ENCODE measurements around the gene TMEM187.

The TMEM187 gene

DNA sequence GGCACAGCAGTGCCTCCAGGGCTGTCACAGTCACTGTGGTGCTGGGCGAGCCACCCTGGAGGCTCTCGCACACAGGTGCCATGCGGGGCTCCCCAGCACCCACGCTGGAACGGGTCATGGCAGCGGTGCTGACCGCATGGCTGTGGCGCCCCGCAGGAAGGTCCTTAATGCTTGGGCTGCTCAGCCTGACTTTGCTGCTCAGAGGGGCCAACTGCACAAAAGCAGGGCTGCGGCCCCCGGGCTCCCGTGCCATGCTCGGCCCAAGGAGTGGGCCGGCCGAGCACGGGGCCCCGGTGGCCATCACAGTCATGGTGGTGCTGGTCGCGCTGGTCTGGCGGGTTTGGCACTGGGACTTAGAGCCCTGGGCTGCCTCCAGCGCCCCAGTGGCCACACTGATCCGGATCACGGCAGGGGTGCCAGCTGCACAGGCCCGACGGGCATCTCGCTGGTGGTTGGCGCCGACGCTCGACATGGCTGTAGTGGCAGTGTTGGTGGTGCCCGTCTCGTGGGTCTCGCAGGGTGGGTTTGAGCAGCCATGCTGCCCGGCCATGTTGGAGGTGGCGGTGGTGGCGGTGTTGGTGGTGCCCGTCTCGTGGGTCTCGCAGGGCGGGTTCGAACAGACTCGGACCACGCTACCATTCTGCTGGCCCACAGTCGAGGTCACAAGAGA, 17.9 kb upstream of the TMEM187 start:
- DNase-seq (ENCODE audit: low read depth), result no peak

DNA sequence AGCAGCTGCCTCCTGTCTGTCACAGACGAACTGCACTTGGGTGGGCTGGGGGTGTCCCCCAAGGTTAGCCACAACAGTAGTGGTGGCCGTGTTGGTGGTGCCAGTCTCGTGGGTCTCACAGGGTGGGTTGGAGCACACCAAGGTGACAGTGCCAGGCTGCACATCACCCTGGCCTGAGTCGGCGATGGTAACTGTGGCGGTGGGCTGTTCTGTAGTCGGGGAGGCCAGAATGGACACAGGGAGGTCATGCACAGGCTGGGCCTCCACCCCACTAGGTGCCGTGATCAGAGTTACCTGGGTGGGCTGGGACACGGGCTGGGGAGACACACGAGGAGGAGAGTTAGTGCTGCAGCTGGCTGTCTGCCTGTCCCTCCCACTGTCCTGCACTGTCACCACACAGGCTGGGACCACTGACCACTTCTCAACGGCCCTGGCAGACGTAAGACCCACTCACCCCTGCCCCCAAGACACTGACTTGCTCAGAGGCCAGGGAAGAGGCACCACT, 17.3 kb upstream of the TMEM187 start:
- no peak for DNase-seq (ENCODE audit: low read depth)

DNA sequence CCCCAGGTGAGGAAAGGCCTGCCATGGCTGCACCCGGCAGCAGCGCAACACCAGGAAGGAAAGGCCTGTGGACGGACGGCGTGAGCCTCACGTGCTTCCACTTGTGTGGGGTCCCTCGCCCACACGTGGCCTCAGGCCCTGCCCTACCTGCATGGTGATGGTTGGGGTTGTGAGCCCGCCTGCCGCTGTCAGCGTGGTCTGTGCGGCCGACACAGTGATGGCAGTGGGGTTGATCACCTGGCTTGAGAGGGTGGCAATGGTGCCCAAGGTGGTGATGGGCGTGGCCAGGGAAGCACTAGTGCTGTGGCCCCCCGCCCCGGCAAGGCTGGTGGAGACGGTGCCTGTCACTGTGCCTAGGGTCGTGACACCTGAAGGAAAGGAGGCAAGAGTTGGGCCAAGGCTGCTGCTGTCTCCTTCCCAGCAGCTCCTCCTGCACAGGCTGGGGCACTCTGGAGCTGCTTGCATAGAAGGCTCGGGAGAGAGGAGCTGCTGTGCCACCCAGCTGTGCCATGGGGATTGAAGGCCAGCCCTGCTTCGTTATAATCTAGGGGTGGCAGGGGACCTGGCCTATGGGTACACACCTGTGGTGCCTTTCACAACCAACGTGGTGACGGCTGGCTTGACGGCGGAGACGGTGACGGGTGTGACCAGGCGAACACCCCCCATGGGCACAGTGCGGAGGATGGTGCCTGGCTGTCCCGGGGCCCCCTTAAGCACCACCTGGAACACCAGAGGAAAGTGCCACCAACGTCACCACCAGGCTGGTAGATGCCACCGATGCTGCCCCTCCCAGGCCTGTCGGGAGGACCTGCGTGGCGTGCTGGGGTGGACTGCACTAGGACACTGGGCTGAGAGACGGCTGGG, 16.3 kb upstream of the TMEM187 start:
- DNase-seq (ENCODE audit: low read depth), result no peak

DNA sequence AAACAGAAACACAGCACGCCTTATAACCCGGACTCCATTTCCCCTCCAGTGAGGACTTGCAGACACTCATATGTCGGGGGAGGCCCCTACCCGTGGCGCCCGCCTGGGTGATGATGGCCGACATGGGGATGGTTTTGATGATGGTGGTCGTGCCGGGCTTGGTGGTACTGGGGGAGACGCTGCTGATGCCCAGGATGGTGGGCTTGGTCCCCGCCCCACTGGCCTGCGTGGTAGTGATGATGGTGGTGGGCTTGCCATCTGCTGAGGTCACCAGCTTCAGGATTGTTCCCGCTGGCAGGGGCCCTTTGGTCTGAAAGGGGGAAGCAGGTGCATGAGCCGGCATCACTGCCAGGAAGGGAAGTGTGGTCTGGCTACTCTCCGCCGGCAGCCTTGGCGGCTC, 15.3 kb upstream of the TMEM187 start:
- no peak for DNase-seq (ENCODE audit: low read depth)

DNA sequence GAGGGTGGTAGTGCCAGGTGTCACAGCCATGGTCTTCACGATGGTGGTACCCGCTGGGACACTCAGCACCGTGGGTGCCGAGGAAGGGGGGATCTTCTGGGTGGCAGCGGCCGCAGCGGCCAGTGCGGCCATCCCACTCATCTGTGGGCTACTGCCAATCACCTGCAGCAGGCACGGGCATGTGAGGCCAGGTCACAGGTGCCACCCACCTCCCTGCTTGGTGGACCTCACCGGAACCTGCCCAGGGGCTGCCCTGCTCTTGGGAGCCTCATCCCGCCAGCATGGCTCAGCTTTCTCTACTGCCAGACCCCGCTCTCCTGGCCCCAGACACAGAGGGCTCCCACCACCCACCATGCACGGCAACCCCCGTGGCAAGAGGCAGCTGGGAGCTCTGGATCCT, 13.9 kb upstream of the TMEM187 start:
- no peak for DNase-seq (ENCODE audit: low read depth)

DNA sequence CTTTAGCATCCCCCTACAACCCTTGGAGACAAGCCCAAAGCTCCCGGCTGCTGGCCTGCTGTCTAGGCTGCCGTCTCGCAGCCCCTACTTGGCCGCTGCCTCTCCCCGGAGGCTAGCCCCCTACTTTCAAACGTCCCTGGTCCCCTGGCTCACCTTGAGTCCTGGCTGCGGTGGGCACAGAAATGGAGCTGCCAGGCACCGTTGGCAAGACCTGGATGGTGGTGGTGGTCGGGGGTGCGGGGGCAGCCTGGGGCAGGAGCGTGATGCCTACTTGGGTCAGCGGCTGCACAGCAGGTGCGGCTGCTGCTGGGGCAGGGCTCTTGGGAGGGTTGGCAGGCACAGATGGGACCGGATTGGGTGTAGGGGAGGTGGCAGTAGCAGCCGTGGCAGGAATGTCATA, 12.9 kb upstream of the TMEM187 start:
- DNase-seq (ENCODE audit: low read depth), result no peak

DNA sequence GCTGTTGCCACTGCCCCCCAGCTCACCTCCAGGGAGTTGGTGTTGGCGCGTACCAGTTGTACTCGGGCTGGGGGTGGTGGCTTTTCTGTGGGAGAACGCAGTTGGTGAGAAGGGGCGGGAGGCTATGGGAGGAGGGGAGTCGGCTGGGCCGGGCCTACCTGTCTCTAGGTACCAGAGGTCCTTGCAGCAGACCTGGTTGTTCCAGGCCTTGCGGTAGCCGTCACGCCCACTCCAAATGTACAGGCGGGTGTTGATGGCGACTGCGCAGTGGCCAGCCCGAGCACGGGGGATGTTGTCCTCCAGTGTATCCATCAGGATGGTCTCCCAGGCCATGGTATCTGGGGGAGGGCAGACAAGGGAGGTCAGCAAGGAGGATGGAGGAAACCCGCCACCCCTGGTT, 12.5 kb upstream of the TMEM187 start:
- DNase-seq (ENCODE audit: low read depth), result no peak

DNA sequence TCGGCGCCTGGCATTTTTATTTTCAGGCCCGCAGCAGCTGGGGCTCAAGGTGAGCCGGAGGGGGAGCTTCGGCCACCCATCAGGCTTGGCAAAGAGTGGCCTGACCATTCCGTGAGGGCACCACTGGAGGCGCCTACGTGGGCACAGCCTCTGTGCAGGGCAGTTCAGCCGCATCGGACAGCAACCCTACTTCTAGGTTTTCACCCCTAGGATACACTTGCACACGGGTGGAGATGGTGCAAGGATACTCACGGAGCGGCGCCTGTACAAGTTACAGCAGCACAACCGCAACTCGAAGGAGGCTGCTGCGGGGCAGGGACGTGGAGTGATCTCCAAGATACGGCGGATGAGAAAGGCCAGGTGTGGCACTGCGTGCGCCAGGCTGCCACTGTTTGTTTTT, 11.8 kb upstream of the TMEM187 start:
- no peak for DNase-seq (ENCODE audit: low read depth)

DNA sequence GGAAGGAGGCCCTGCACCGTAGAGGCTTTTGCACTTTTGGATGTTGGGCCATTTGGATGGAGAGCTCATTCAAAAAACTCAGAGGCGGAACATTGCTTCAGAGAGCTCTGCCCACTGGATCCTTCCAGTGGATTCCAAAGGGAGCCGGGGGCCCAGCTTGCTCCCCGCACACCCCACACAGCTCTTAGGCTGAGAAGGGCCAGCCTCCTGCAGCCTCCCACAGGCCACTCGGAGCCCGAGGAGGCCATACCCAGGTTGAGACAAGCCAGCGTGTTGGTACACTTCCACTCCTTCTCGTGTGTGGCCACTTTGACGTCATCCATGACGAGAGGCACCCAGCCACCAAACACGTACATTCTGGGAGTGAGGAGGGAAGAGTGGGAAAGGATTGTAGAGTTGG, 11.3 kb upstream of the TMEM187 start:
- no peak for DNase-seq (ENCODE audit: low read depth)

DNA sequence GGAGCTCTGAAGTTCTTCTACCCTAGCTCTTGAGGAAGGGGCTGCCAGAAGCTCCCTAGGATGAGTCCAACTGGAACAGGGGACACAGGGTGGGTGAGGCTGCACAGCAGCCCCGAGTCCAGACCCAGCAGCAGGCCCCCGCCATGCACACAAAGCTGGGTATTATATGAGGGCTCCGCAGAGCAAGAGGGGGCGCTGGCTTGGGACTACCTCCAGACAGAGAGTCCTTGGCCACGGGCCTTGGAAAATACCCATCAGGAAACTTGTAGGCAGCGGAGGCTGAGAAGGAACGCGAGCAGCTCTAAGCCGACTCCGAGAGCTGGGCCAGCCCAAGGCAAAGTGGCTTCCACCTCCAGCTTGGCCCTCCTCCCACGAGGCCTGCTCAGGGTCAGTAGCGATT, 9.0 kb upstream of the TMEM187 start:
- DNase-seq (ENCODE audit: low read depth), result no peak

DNA sequence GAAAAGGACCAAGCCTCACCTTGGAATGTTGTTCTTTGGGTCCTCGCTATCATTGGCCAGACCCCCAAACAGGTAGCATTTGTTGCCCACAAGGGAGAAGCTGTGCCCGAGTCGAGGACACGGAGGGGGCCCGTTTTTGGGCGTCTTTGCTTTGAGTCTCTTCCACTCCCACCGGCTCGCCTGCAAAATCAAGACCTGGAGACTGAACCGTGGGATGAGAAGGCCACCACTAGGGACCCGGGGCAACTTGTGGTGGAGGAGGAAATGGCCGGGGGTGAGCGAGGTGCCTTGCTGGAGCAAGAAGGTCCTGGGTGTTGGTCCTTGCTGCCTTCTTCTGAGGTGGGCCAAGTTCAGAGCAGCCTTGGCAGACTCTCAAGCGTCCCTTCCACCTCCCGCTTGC, 8.4 kb upstream of the TMEM187 start:
- no peak for DNase-seq (ENCODE audit: low read depth)

DNA sequence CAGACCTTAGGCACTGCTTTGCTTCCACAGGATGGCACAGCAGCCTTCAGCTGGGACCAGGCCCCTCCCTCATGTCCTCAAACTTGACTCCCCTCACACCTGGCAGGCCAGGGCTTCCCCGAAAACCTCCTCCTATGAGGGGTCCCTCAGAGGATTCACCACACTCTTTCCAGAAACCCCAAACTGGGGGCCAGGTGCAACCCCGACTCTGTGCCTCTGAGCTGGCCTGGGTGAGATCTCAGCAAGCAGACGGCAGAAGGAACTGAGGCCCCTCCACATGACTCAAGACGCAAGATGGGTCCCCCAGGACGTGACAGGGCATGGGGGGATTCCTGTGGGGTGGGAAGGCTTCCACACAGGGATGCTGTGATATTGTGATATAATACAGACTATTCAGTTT, 7.1 kb upstream of the TMEM187 start:
- DNase-seq (ENCODE audit: low read depth), result no peak

DNA sequence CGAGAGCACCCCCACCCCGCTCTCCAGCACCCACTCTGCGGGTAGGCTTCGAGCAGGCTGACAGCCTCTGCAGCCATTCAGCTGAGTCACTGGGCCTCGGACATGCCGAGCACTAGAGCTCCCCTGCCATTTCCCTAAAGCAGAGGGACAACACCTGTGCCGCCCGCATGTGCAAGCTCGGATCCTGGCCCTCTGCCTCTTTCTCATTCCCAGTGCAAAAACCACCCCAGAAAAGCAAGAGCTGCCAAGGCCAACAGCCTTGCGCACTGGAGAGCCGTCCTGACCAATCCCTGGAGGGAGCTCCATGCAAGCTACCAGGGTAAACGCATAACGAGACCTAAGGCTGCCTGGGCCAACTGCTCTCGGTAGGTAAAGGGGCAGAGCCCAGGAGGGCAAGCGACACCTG, 6.3 kb upstream of the TMEM187 start:
- DNase-seq (ENCODE audit: low read depth), result no peak

DNA sequence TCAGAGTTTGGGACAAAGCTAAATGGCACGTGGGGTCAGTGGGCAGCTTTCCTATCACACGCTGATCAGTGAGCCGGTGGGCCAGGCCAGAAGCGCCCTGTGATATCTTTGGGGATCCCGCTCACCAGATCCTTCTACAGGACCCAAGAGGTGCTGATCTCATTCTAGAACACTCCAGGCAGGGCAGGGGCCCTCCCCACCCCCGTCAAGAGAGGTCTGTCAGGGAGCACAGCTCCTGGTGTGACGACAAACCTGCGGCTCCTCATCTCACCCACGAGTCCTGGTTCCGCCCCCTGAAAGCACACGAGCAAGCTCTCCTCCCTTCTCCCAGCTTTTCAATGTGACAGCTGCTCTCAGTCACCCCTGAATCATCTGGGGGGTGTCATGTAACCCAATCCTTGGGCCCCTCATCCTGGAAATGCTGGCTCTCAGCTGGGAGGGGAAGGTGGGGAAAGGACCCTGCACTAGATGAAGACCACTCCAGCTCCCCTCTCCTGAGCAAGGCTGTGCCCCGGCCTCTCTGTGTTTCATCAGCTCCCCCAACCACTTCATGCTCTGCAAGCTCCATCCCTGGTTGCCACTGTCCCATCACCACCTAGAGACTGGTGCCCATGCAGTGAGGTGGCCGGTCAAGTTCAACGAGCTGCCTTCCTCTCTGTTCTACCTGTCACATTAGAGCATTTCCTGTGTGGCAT, 5.6 kb upstream of the TMEM187 start:
- DNase-seq (ENCODE audit: low read depth), result peak; percentile 25

DNA sequence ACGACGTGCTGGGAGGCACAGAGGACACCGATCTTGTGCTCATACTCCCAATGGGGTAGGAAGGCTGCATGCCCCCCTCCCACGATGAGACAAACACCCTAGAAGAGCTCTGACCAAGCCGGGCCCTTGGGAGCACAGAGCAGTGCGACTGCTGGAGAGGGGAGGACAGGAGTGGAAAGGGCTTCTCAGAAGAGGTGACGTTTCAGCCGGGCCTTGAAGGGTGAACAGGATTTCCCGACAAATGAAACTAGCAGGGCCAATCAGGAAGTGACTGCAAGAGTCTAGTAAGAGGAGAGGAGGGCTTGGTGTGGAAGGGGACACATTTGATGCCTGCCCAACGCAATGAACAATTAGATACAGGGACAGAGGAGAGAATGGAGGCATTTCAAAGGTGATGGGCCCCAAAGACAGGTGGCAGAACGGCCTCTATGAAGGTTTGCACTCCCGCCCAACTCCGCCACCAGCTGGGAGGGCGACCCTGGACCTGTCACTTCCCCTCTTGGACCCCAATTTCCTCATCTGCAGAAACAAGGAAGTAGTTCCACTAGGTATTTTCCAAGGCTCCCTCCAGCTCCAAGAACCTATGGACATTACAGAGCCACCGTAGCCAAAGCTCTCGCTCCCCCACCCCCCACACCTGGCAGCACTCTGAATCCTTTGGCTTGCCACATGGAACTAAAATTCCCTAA, 4.9 kb upstream of the TMEM187 start:
- no peak for DNase-seq (ENCODE audit: low read depth)

DNA sequence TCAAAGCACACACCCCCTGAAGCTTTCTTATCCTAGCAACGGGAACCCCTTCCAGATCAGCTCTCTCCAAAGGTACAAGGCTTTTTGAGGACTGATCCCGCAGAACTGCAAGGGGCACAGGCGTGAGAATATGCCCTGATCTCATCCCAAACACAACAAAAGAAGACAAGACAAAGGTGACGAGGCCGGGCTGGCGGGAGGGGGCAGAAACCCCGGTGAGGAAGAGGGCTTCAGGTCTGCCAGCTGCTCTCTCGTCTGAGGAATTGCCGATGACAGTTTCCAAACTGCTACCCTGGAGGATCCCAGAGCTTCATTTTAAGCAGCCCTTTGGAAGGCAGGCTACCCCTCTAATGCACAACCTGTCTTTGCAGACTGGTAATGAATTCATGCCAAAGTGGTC, 4.3 kb upstream of the TMEM187 start:
- DNase-seq (ENCODE audit: low read depth), result no peak

DNA sequence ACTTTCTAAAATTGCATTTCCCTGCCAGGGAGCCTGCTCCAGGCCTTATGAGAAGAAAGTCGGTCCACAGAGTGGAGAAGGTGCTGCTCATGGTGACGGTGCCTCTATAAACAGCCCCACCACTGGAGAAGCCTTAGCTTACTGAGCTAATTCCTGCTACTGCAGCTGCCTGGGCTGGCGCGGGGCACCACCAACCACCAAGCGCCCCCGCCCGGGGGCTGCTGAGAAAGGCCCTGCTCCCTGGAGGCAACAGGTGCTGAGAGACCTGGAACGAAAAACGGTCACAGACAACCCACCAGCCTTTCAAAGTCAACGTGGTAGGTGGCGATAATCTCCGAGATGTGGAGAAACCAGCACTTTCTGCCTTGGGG, 3.8 kb upstream of the TMEM187 start:
- DNase-seq (ENCODE audit: low read depth), result no peak

DNA sequence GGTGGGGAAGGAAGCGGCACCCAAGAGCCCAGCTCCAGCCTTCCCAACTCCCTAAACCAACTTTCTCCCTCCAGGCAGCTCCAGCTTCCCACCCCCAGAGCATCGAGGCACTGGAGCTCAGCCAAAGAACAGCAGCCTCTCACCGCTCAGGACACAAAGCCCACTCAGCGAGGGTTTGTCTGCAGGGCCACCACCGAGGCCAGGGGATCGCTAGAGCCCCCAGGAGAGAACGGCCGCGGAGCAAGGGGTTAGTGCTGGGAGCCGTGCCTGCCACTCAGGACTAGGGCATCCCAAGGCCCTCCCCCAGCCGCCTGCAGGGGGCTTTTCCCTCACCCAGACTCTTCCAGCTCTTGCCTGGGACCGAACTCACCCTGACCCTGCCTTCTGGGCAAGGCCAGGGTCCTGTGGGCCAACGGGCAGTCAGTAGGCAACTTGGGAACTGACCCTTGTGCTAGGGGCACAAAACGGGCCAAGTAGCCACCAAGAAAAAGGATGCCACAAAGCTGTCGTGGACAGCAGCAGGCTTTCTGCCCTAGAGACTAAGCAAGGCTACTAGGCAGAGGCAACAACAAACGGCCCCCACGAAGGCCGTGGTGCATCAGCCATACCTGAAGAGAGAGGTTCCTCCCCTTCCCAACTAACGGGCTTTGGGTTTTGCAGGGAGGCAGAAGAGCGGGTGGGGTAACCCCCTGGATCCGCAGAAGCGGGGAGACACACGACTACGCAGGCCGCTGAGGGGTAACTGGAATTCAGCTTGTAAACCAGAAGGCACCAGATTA, 3.2 kb upstream of the TMEM187 start:
- DNase-seq (ENCODE audit: low read depth), result no peak

DNA sequence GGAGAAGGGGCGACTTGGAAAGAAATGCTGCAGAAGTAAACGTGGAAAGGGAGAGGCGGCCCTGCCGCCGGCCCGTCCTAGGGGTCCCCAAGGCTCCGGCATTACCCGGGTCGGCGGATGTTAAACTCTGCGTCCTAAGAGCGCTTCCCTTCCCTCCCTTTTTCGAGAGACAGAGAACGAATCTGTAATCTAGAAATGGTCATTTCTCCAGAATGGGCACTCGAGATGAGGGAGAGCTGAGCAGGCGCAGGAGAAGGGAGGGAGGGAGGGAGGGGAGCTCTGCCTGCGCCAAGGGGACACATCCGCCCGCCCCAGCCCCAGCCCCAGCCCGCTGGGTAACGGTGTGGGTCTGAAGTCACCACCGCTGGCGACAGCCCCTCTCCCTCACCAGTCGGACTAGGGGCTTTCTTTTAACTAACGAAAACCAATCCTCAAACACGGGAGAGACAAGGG, 2.6 kb upstream of the TMEM187 start:
- peak; percentile 30 for DNase-seq (ENCODE audit: low read depth)

DNA sequence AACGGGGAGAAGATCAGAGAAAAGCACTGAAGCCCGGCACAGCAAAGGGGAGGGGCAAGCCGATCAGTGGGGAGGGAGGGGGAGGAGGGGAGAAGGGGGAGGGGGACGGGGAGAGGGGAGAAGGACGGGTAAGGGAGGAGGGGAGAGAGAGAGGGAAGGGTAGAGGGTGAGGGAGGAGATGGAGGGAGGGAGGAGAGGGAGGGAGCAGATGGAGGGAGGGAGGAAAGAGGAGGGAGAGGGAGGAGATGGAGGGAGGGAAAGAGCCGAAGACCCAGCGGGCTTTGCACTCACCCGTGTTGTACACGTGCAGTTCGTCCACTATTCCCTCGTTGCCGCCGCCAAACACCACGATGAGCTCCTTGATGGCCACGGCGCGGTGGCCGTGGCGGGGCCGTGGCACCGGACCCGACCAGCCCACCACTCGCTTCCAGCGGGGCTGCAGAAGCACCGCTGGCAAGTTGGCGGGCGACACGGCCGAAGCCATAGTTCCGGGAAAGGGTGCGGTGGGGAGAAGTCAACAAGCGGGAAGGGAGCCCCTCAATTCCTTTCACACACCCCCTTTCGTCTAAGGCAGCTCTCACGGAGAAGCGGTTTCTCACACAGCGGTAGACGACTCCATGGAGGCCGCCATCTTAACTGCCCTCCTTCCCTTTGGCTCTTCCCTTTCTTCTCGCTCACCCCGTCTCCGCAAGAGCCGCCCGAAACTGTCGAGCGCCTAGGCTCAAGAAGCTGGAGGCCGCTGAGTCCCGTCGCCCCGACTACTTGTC, 2.0 kb upstream of the TMEM187 start:
- peak; percentile 58 for DNase-seq (ENCODE audit: low read depth)

DNA sequence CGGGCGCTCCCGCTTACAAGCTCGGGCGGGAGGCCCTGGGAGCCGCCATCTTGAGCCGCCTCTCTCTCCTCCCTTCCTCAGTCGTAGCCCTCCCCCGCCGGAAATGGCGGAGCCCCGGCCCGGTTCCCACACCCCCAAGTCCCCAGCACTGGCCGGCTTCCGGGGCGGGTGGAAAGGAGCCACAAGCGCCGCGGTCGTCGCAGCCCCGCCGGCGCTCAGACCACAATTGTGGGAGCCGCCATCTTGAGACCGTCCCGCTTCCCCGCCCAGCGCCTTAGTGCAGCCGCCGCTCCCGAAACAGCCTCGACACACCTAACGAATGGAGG, 1.5 kb upstream of the TMEM187 start:
- DNase-seq (ENCODE audit: low read depth), result peak; percentile 90

Data from ELR (cell line).